ENCODE results near the gene PPP1R14C. TPM values are rescaled to one million over a fixed set of nuclear protein-coding genes. Genes with fewer than 3 reads are reported as not detected.

The PPP1R14C gene
- polyA plus RNA-seq, 1 donor from 2014 or later = not detected

GRCh38 chr6:150261997-150262697 is 119.3 kb downstream of the PPP1R14C start:
- no peak overlapping the region for H3K27ac Mint-ChIP-seq
- no peaks in the 10 kb centered on the region for H3K36me3 Mint-ChIP-seq
- H3K9me3 Mint-ChIP-seq = no peaks in the 10 kb centered on the region
- H3K4me1 Mint-ChIP-seq = peaks cover 0 to 5% (median 0%) of the 10 kb centered on the region in 3 donors
- peaks cover 10% of the 10 kb centered on the region for H3K27me3 Mint-ChIP-seq
- H3K4me3 Mint-ChIP-seq = no peak overlapping the region

- H3K4me1 Mint-ChIP-seq = peaks cover 0 to 5% (median 0%) of the 10 kb centered on the region in 3 donors
- H3K27me3 Mint-ChIP-seq = peaks cover 12% of the 10 kb centered on the region
- H3K9me3 Mint-ChIP-seq = no peaks in the 10 kb centered on the region
- no peak overlapping the region for H3K4me3 Mint-ChIP-seq
- no peaks in the 10 kb centered on the region for H3K36me3 Mint-ChIP-seq
- H3K27ac Mint-ChIP-seq = peak overlapping the region in 1 of 3 donors; percentile 63
These were observed 121.0 kb downstream of the PPP1R14C start for GRCh38 chr6:150263765-150264404.

- H3K9me3 Mint-ChIP-seq = no peaks in the 10 kb centered on the region
- H3K36me3 Mint-ChIP-seq = no peaks in the 10 kb centered on the region
These were observed 123.5 kb downstream of the PPP1R14C start for GRCh38 chr6:150266309-150266708.

GRCh38 chr6:150266963-150267685 is 124.3 kb downstream of the PPP1R14C start:
- no peak overlapping the region for H3K4me3 Mint-ChIP-seq
- H3K36me3 Mint-ChIP-seq = no peaks in the 10 kb centered on the region
- H3K27me3 Mint-ChIP-seq = peaks cover 7% of the 10 kb centered on the region
- no peaks in the 10 kb centered on the region for H3K9me3 Mint-ChIP-seq
- peaks cover 0 to 5% (median 0%) of the 10 kb centered on the region in 3 donors for H3K4me1 Mint-ChIP-seq
- no peak overlapping the region for H3K27ac Mint-ChIP-seq

More at GRCh38 chr6:150266309-150266708, 123.5 kb downstream of the PPP1R14C start:
- no peak overlapping the region for H3K4me3 Mint-ChIP-seq
- H3K27ac Mint-ChIP-seq = no peak overlapping the region
- peaks cover 0 to 5% (median 0%) of the 10 kb centered on the region in 3 donors for H3K4me1 Mint-ChIP-seq
- H3K27me3 Mint-ChIP-seq = peaks cover 7% of the 10 kb centered on the region

- Mint-ChIP-seq H3K36me3 (no peaks in the 10 kb centered on the region), H3K4me3 (no peak overlapping the region), H3K9me3 (no peaks in the 10 kb centered on the region), H3K4me1 (peaks cover 0 to 5% (median 0%) of the 10 kb centered on the region in 3 donors), H3K27ac (no peak overlapping the region), H3K27me3 (peaks cover 5% of the 10 kb centered on the region)
These were observed 125.1 kb downstream of the PPP1R14C start for GRCh38 chr6:150267686-150268561.

- no peak overlapping the region for H3K27ac Mint-ChIP-seq
- no peaks in the 10 kb centered on the region for H3K36me3 Mint-ChIP-seq
- peaks cover 13% of the 10 kb centered on the region for H3K27me3 Mint-ChIP-seq
- no peak overlapping the region for H3K4me3 Mint-ChIP-seq
- H3K4me1 Mint-ChIP-seq = peaks cover 0 to 4% (median 3%) of the 10 kb centered on the region in 3 donors
- no peaks in the 10 kb centered on the region for H3K9me3 Mint-ChIP-seq
These were observed 126.4 kb downstream of the PPP1R14C start for GRCh38 chr6:150269130-150269856.

GRCh38 chr6:150269857-150270223 is 127.0 kb downstream of the PPP1R14C start:
- Mint-ChIP-seq H3K9me3 (no peaks in the 10 kb centered on the region), H3K27ac (no peak overlapping the region), H3K4me3 (no peak overlapping the region), H3K36me3 (no peaks in the 10 kb centered on the region), H3K4me1 (peaks cover 0 to 4% (median 2%) of the 10 kb centered on the region in 3 donors), H3K27me3 (peaks cover 14% of the 10 kb centered on the region)

GRCh38 chr6:150270330-150271052 is 127.6 kb downstream of the PPP1R14C start:
- no peak overlapping the region for H3K27ac Mint-ChIP-seq

GRCh38 chr6:150271172-150271500 is 128.3 kb downstream of the PPP1R14C start:
- Mint-ChIP-seq H3K27me3 (peaks cover 14% of the 10 kb centered on the region), H3K9me3 (no peaks in the 10 kb centered on the region), H3K36me3 (no peaks in the 10 kb centered on the region), H3K27ac (no peak overlapping the region), H3K4me3 (no peak overlapping the region), H3K4me1 (peaks cover 0 to 4% (median 2%) of the 10 kb centered on the region in 3 donors)

More at GRCh38 chr6:150270330-150271052, 127.6 kb downstream of the PPP1R14C start:
- Mint-ChIP-seq H3K4me1 (peaks cover 0 to 4% (median 2%) of the 10 kb centered on the region in 3 donors), H3K9me3 (no peaks in the 10 kb centered on the region), H3K27me3 (peaks cover 14% of the 10 kb centered on the region), H3K36me3 (no peaks in the 10 kb centered on the region), H3K4me3 (no peak overlapping the region)

- Mint-ChIP-seq H3K27ac (no peak overlapping the region), H3K4me3 (no peak overlapping the region), H3K9me3 (no peaks in the 10 kb centered on the region), H3K4me1 (peaks cover 0 to 4% (median 2%) of the 10 kb centered on the region in 3 donors), H3K36me3 (no peaks in the 10 kb centered on the region), H3K27me3 (peaks cover 18% of the 10 kb centered on the region)
These were observed 128.8 kb downstream of the PPP1R14C start for GRCh38 chr6:150271501-150272263.

GRCh38 chr6:150272264-150272975 is 129.6 kb downstream of the PPP1R14C start:
- H3K27me3 Mint-ChIP-seq = peaks cover 18% of the 10 kb centered on the region
- no peak overlapping the region for H3K4me3 Mint-ChIP-seq
- no peak overlapping the region for H3K27ac Mint-ChIP-seq

GRCh38 chr6:150272976-150273315 is 130.1 kb downstream of the PPP1R14C start:
- H3K4me1 Mint-ChIP-seq = peaks cover 0 to 4% (median 2%) of the 10 kb centered on the region in 3 donors
- H3K27ac Mint-ChIP-seq = no peak overlapping the region
- no peaks in the 10 kb centered on the region for H3K36me3 Mint-ChIP-seq
- H3K27me3 Mint-ChIP-seq = peaks cover 20% of the 10 kb centered on the region
- H3K4me3 Mint-ChIP-seq = no peak overlapping the region
- no peaks in the 10 kb centered on the region for H3K9me3 Mint-ChIP-seq

More at GRCh38 chr6:150272264-150272975, 129.6 kb downstream of the PPP1R14C start:
- Mint-ChIP-seq H3K36me3 (no peaks in the 10 kb centered on the region), H3K9me3 (no peaks in the 10 kb centered on the region), H3K4me1 (peaks cover 0 to 4% (median 2%) of the 10 kb centered on the region in 3 donors)

Data from IgD-negative memory B cell (primary cell).